Spinal cord (tissue), 10 donors: ENCODE measurements around the gene CHD3. TPM values are rescaled to one million over a fixed set of nuclear protein-coding genes. Genes with fewer than 3 reads are reported as not detected.
A peak's percentile ranks its signal among the peaks of the same experiment; 100 is the strongest.
"Not testable (repeated sequence)": the region's sequence is repeated elsewhere in the genome, so short reads cannot be mapped to it uniquely, and the experiment has no call there.

ENCODE experiments used
- DNase-seq, 6 donors: peaks; one replicate each; pipeline versions ENCODE4 v3.0.0 to v3.0.0-alpha.2; 2013 to 2015; ENCODE audit warnings: low spot score in 6 of 6, low read depth in 4 of 6
- H3K27ac ChIP-seq: one replicate; pipeline ENCODE4 v1.5.1; 2013; ENCODE audit warnings: low read depth, low read length, control low read depth
- H3K27me3 ChIP-seq: one replicate; pipeline ENCODE4 v1.6.1; 2013; ENCODE audit warnings: low read length; ENCODE audit not compliant: control insufficient read depth, insufficient read depth
- H3K36me3 ChIP-seq: one replicate; pipeline ENCODE4 v1.6.1; 2013; ENCODE audit warnings: low read length; ENCODE audit not compliant: control insufficient read depth, insufficient read depth
- H3K4me1 ChIP-seq: one replicate; pipeline ENCODE4 v1.6.1; 2013; ENCODE audit warnings: low read length; ENCODE audit not compliant: control insufficient read depth, insufficient read depth
- H3K4me3 ChIP-seq: one replicate; pipeline ENCODE4 v1.5.1; 2013; ENCODE audit warnings: low read depth, low read length, control low read depth
- H3K9me3 ChIP-seq: one replicate; pipeline ENCODE4 v1.6.1; 2013; ENCODE audit warnings: low read length; ENCODE audit not compliant: control insufficient read depth, insufficient read depth
- WGBS: methylation state at CpG from one replicate; pipeline ENCODE4 v1.1.5; 2013; ENCODE audit warnings: missing lambda C conversion rate; ENCODE audit not compliant: insufficient coverage; 5-methylcytosine and 5-hydroxymethylcytosine counted together
- polyA plus RNA-seq, 2 donors: library from polyadenylated mRNA; unstranded; fragments of 120-200 nt; gene quantifications; one replicate each; pipeline ENCODE4 v1.2.1, GENCODE V29; 2013; ENCODE audit not compliant: insufficient read length in 2 of 2
- total RNA-seq, 2 donors: library from RNA; depleted of rRNA in 1 of 2; stranded (reverse); fragments of 120-200 nt in 1 of 2; fragments of >200 nt in 1 of 2; gene quantifications; one replicate each; pipeline versions ENCODE4 v1.2.3 to v1.2.4, GENCODE V29; 2013 to 2014
- donor health status: healthy.

The CHD3 gene
- total and polyA plus RNA-seq, 4 donors = 87.0 to 188 (median 127) TPM

- WGBS = 100% methylated on average over 1 of the region's 5 CpGs
- DNase-seq, H3K9me3 ChIP-seq, H3K27ac ChIP-seq, H3K4me3 ChIP-seq, H3K27me3 ChIP-seq, H3K4me1 ChIP-seq: not testable (repeated sequence)
- peaks cover 20% of the 10 kb centered on the region for H3K36me3 ChIP-seq
Observed at GRCh38 chr17:7864384-7864783, 24.2 kb upstream of the CHD3 start.

- Histone ChIP-seq H3K36me3 (peaks cover 19% of the 10 kb centered on the region), H3K4me3 (no peak overlapping the region), H3K27me3 (no peaks in the 10 kb centered on the region), H3K27ac (no peak overlapping the region), H3K9me3 (no peaks in the 10 kb centered on the region), H3K4me1 (no peaks in the 10 kb centered on the region)
- no peak for DNase-seq
- 100% methylated on average over 1 of the region's 5 CpGs for WGBS
Observed at GRCh38 chr17:7864995-7865650, 23.5 kb upstream of the CHD3 start.

DNA sequence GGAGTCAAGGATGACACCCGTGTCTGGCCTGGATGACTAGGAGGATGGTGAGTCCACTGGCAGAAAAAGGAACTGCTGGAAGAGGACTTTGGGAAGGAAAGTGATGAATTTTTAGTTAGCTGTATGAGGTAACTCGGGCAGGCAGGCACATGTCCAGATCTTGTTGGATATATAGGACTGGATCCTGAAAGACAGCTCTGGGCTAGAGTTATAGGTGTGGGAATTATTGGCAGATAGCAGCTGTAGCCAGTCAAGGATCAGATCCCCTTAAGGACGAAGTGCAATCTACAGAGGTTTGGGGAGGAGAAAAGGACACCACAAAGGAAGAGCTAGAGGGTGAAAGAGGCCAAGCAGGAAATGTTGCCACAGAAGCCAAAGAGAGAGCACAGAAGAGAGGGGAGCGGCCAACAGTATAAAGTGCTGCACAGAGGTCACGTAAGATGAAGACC is 20.7 kb upstream of the CHD3 start:
- Histone ChIP-seq H3K9me3 (no peaks in the 10 kb centered on the region), H3K27me3 (no peaks in the 10 kb centered on the region), H3K4me1 (no peaks in the 10 kb centered on the region), H3K27ac (no peak overlapping the region), H3K36me3 (peaks cover 24% of the 10 kb centered on the region), H3K4me3 (no peak overlapping the region)
- DNase-seq = no peak
- 89% methylated on average over 5 of the region's 5 CpGs for WGBS

DNA sequence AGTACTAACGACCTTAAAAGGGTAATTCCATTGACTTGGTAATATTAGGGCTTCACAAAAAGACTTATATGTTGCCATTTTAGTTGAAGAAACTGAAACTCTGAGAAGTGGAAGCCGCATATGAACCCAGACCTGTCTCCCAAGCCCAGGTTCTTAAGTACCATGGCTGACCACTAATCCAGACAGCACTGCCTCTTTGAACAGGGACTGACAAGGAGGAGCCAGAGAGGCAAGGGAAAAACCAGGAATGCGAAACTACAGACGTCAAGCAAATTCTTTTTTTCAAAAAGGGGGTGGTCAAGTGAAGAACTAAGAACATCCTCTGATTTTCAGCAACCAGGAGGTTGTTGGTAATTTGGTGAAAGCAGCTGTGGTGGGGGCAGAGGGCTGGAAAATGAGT is 15.5 kb upstream of the CHD3 start:
- Histone ChIP-seq H3K4me1 (no peaks in the 10 kb centered on the region), H3K27me3 (no peaks in the 10 kb centered on the region), H3K4me3 (no peak overlapping the region), H3K9me3 (no peaks in the 10 kb centered on the region), H3K36me3 (peaks cover 28% of the 10 kb centered on the region), H3K27ac (no peak overlapping the region)
- no peak for DNase-seq
- 78% methylated on average over 4 of the region's 4 CpGs for WGBS

- H3K36me3 ChIP-seq = peaks cover 27% of the 10 kb centered on the region
- no peaks in the 10 kb centered on the region for H3K27me3 ChIP-seq
- 91% methylated on average over 1 of the region's 2 CpGs for WGBS
- H3K9me3 ChIP-seq = no peaks in the 10 kb centered on the region
- DNase-seq = no peak
- H3K27ac ChIP-seq = no peak overlapping the region
- H3K4me1 ChIP-seq = no peaks in the 10 kb centered on the region
- no peak overlapping the region for H3K4me3 ChIP-seq
Observed at GRCh38 chr17:7875804-7876370, 12.7 kb upstream of the CHD3 start.

DNA sequence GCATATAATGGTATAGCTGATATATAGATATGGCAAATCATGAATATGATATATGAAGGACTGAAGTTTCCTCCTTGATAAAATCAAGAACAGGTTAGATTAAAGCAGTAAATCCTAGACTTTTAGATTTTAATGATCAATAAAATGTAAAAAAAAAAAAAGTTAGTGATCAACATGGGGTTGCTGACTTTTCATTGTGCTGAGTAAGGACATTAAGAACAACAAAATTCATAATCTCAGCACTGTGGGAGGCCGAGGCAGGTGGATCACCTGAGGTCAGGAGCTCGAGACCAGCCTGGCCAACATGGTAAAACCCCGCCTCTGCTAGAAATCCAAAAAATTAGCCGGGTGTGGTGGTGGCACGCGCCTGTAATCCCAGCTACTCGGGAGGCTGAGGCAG is 10.4 kb upstream of the CHD3 start:
- WGBS = 95% methylated on average over 7 of the region's 7 CpGs
- Histone ChIP-seq H3K36me3 (peaks cover 15% of the 10 kb centered on the region), H3K4me3 (no peak overlapping the region), H3K27ac (no peak overlapping the region), H3K9me3 (no peaks in the 10 kb centered on the region), H3K4me1 (peaks cover 9% of the 10 kb centered on the region), H3K27me3 (no peaks in the 10 kb centered on the region)
- no peak for DNase-seq

- WGBS = no CpG with 5 or more reads among the region's 3 CpGs
Observed at GRCh38 chr17:7880076-7880868, 8.3 kb upstream of the CHD3 start.

DNA sequence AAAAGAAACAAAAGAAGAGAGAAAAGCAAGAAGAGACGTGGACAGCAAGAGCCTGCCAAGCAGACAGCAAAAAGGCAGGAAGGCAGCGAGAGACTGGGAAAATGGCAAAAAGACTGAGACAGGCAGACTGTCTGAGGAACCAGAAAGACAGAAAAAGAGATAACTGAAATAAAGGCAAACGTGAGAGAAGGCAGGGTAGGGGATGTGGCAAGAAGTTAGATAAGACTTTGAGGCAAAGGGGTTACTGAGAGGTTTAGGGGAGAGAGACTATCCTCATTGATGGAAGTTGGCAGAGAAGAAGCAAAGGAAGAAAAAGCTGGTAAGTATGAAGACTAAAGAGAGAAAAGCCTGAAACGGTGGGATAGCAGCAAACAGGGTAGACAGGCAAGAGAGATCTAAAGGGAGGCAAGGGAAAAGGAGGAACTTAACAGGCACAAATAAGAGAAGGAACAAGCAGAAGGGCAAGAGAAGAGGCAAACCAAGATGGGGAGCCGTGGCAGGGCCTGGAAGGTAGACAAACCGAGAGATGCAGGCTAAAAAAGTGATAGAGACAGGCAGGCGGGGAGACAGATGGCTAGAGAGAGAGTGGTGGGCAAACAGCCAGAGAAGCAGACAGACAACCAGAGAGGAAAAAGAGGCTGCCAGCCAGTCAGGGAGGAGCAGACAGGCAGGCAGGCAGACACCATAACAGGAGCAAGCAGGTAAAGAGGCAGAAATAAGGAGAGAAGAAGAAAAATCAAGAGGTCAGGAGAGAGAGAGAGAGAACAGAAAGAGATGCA is 7.1 kb upstream of the CHD3 start:
- Histone ChIP-seq H3K36me3 (peaks cover 4% of the 10 kb centered on the region), H3K4me1 (peaks cover 20% of the 10 kb centered on the region), H3K4me3 (no peak overlapping the region), H3K9me3 (no peaks in the 10 kb centered on the region), H3K27ac (no peak overlapping the region), H3K27me3 (no peaks in the 10 kb centered on the region)
- DNase-seq = peak in 2 of 6 donors; percentile 82 to 94
- WGBS = 28% methylated on average over 7 of the region's 7 CpGs

More at GRCh38 chr17:7880076-7880868, 8.3 kb upstream of the CHD3 start:
- H3K4me3 ChIP-seq = no peak overlapping the region
- H3K9me3 ChIP-seq = no peaks in the 10 kb centered on the region
- peaks cover 6% of the 10 kb centered on the region for H3K36me3 ChIP-seq
- H3K27me3 ChIP-seq = no peaks in the 10 kb centered on the region
- no peak overlapping the region for H3K27ac ChIP-seq
- H3K4me1 ChIP-seq = peaks cover 9% of the 10 kb centered on the region
- peak in 2 of 6 donors; percentile 55 to 81 for DNase-seq

- Histone ChIP-seq H3K27me3 (no peaks in the 10 kb centered on the region), H3K36me3 (peaks cover 4% of the 10 kb centered on the region), H3K4me1 (peaks cover 26% of the 10 kb centered on the region), H3K4me3 (no peak overlapping the region), H3K27ac (no peak overlapping the region), H3K9me3 (no peaks in the 10 kb centered on the region)
- WGBS = no CpG with 5 or more reads among the region's 7 CpGs
- DNase-seq = peak in 2 of 6 donors; percentile 46 to 57
Observed at GRCh38 chr17:7882068-7882467, 6.5 kb upstream of the CHD3 start.
